Vagina (tissue), 2 donors: ENCODE data around the gene NGEF.

Experiments
- CTCF ChIP-seq, 3 experiments: fragments of 450-650 bp in 2 of 3; fragments of 200-600 bp in 1 of 3; sonication (generic) in 1 of 3; IDR thresholded peaks; one replicate each; pipeline ENCODE4 v1.5.1; 2017 to 2019; ENCODE audit warnings: antibody characterized with exemption in 3 of 3, mild to moderate bottlenecking in 2 of 3, moderate library complexity in 2 of 3
- POLR2A ChIP-seq, 2 donors: fragments of 450-650 bp; IDR thresholded peaks; one replicate each; pipeline ENCODE4 v1.6.1; 2017; ENCODE audit warnings: antibody characterized with exemption in 2 of 2, mild to moderate bottlenecking in 2 of 2, moderate library complexity in 2 of 2

GRCh38 chr2:233026198-233026813, 13.2 kb upstream of the NGEF start:
- no peak for TF ChIP-seq POLR2A (IDR thresholded peaks at IDR 0.05)
- no peak for TF ChIP-seq CTCF (IDR thresholded peaks at IDR 0.05)
